ENCODE results near the gene STK32C.

DNA sequence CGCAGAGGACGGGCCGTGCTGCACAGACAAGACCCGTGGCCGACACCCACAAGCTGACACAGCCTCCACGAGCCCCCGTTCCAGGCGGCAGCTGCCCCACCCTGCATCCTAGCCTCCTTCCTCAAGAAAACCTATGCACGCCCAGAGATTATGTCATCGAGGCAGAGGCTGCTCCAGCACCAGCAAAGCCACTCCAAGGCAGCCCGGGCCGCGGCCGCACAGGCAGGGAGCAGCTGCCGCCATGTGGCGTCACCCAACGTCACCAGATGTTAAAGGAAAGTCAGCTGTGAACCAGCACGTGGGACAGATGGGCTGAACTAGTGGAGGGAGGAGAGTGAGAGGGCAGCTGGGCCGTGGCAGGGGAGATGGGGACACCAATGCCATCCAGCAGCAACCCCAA lies 59.8 kb downstream of the STK32C start:
- no peak for TF ChIP-seq CTCF (IDR thresholded peaks at IDR 0.05)
- no peak for TF ChIP-seq POLR2A (IDR thresholded peaks at IDR 0.05)

Measured in suprapubic skin (tissue), 3 donors.